ENCODE measurements around the gene MGAT4C.
A peak's percentile ranks its signal among the peaks of the same experiment; 100 is the strongest.

Gene MGAT4C

DNA sequence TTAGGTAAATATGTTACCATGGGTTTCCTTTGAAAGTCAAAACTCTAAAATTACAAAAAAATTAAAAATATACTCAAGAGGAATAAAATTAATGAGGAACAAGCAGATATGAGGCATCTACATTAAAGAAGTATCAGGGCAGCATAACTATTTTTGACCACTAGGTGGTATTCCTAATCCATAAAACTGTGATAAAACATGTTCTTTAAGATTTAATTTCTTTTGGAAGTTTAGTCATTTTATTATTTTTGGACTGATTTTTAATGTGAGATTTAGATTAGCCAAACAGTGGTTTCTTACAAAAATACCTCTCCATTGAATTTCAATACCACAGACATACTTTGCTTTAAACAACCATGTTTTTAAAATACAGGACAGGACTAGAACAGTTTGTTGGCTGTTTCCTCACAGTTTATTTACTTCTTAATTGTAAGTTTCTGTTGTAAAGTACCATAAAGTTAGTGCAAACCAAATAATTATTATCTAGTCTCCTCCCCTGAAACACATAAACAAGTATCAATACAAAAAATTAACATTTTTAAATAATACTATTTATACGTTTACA, 332.3 kb downstream of the MGAT4C start:
- DNase-seq (ENCODE audit: low read depth), result no peak
- TF ChIP-seq CTCF (IDR thresholded peaks at IDR 0.05; ENCODE audit: control insufficient read depth, extremely low read depth, insufficient read depth), result peak; percentile 53

DNA sequence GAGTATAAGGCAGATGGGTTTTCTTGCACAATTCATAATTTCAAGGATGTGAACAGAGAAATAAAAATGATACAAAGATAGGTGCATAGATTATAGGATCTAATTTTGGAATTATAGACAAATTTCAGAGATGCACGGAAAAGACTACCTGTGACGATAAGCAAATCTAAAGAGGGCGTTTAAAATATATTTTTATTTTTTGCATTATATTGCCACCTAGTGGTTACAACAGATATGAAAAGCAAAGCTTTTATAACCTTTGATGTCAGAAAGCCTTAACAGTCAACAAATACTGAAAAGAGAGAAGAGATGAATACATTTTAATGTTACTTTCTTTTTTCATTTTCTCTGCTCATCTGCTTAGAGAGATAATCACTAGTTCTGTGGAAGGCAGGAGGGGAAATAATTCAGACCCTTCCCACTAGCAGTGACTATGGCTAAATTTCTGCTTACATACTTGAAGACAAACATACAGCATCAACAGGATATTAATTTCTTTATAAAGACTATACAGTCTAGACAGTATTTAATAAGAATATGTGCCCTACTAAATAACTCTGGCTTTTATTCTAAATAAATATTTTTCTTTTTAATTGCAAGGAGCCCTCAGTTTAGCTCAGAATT, 335.8 kb downstream of the MGAT4C start:
- peak; percentile 46 for TF ChIP-seq CTCF (IDR thresholded peaks at IDR 0.05; ENCODE audit: control insufficient read depth, extremely low read depth, insufficient read depth)
- H3K4me3 ChIP-seq (ENCODE audit: low read depth, low read length), result no peak overlapping the region
- DNase-seq (ENCODE audit: low read depth), result peak; percentile 1

More for the DNA sequence above, 332.3 kb downstream of the MGAT4C start:
- H3K4me3 ChIP-seq (ENCODE audit: low read depth, low read length), result no peak overlapping the region
